Spleen (tissue), 11 donors: ENCODE results near the gene SPIRE1. TPM values are rescaled to one million over a fixed set of nuclear protein-coding genes. Genes with fewer than 3 reads are reported as not detected.

ENCODE experiments used
- DNase-seq: peaks from one replicate; pipeline ENCODE4 v3.0.0-alpha.2; 2020
- H3K27ac ChIP-seq, 8 donors: fragments of 200-600 bp; sonication (generic) in 7 of 8; 1 replicate in 4 of 8; 2 replicates in 4 of 8; pipeline versions ENCODE4 v1.5.0 to v1.8.0; 2016 to 2021; ENCODE audit warnings: inconsistent platforms in 4 of 8, mild to moderate bottlenecking in 4 of 8, moderate library complexity in 1 of 8
- H3K27me3 ChIP-seq, 7 donors: fragments of 200-600 bp; sonication (generic) in 6 of 7; replicated peaks in 1 of 7; 1 replicate in 4 of 7; 2 replicates in 3 of 7; pipeline versions ENCODE4 v1.5.0 to v1.8.0; 2016 to 2021; ENCODE audit warnings: inconsistent platforms in 3 of 7, mild to moderate bottlenecking in 1 of 7
- H3K36me3 ChIP-seq, 6 donors: fragments of 200-600 bp; sonication (generic) in 5 of 6; 1 replicate in 4 of 6; 2 replicates in 2 of 6; pipeline versions ENCODE4 v1.5.0 to v1.8.0; 2016 to 2021; ENCODE audit warnings: inconsistent platforms in 2 of 6
- H3K4me1 ChIP-seq, 6 donors: fragments of 200-600 bp; sonication (generic) in 5 of 6; 1 replicate in 3 of 6; 2 replicates in 3 of 6; pipeline versions ENCODE4 v1.5.0 to v1.8.0; 2016 to 2021; ENCODE audit warnings: inconsistent platforms in 3 of 6
- H3K4me3 ChIP-seq, 8 donors: fragments of 200-600 bp; sonication (generic) in 7 of 8; 1 replicate in 4 of 8; 2 replicates in 4 of 8; pipeline versions ENCODE4 v1.5.0 to v1.8.0; 2016 to 2021; ENCODE audit warnings: inconsistent platforms in 4 of 8, mild to moderate bottlenecking in 4 of 8, moderate library complexity in 2 of 8
- H3K9me3 ChIP-seq, 8 donors: fragments of 200-600 bp; sonication (generic) in 7 of 8; 1 replicate in 4 of 8; 2 replicates in 4 of 8; pipeline versions ENCODE4 v1.5.0 to v1.8.0; 2016 to 2021; ENCODE audit warnings: inconsistent platforms in 4 of 8
- CTCF ChIP-seq, 11 experiments: fragments of 200-600 bp in 7 of 11; fragments of 450-650 bp in 4 of 11; sonication (generic) in 4 of 11; IDR thresholded peaks in 8 of 11; conservative IDR thresholded peaks in 3 of 11; 1 replicate in 7 of 11; 2 replicates in 4 of 11; pipeline versions ENCODE4 v1.4.0 to v1.8.0; 2016 to 2021; ENCODE audit warnings: antibody characterized with exemption in 11 of 11, inconsistent platforms in 4 of 11, mild to moderate bottlenecking in 1 of 11
- POLR2A ChIP-seq, 3 donors: fragments of 450-650 bp; IDR thresholded peaks; one replicate each; pipeline ENCODE4 v1.5.1; 2017; ENCODE audit warnings: antibody characterized with exemption in 3 of 3, mild to moderate bottlenecking in 1 of 3
- POLR2AphosphoS5 ChIP-seq, 3 donors: sonication (generic); formaldehyde crosslinking; IDR thresholded peaks; one replicate each; pipeline ENCODE4 v1.5.1; 2017; ENCODE audit warnings: antibody characterized with exemption in 3 of 3
- WGBS, 5 donors: extraction: QIAGEN DNeasy Blood & Tissue Kit in 3 of 5; methylation state at CpG; one replicate each; pipeline versions ENCODE4 v1.1.5 to v1.1.7; 2013 to 2018; 5-methylcytosine and 5-hydroxymethylcytosine counted together
- intact Hi-C: fragments of 100-400 bp; cut with DNase I; formaldehyde crosslinking; loops from one replicate; pipeline ENCODE4 v1.15.0; 2023; ENCODE audit warnings: low total_unique reads
- polyA plus RNA-seq, 3 donors: library from polyadenylated mRNA; stranded (reverse); fragments of 200-250 nt; gene quantifications; one replicate each; pipeline ENCODE4 v1.2.1, GENCODE V29; 2013
- total RNA-seq, 7 donors: library from RNA; depleted of rRNA in 3 of 7; stranded (reverse); fragments of >200 nt in 3 of 7; fragmentation: NEBNext Ultra II Directional in 4 of 7; extraction: Animal tissue kit (Norgen Biotek cat#: 25700) in 4 of 7; gene quantifications; one replicate each; pipeline versions ENCODE4 v1.1.0 to v1.2.1, GENCODE V29; 2016 to 2021
- donor health status: healthy with polysubstance abuse.
- donor health status: DM: no; HTN: no; CAD: no; lungs with moderate emphysema.
- donor health status: DM: no; HTN: no; CAD: no.
- donor health status: Bipolar disorder and iron deficiency.
- donor health status: healthy.
- donor health status: DM: no; HTN: no; CAD: no.
- donor health status: DM: yes; HTN: yes; CAD: no.

SPIRE1 gene
- total and polyA plus RNA-seq, 10 donors: 1.4 to 19.4 (median 11.1) TPM

GRCh38 chr18:12589448-12589847 is 68.5 kb downstream of the SPIRE1 start:
- TF ChIP-seq POLR2AphosphoS5 (IDR thresholded peaks at IDR 0.05) (no peak), POLR2A (IDR thresholded peaks at IDR 0.05) (no peak), CTCF (IDR thresholded peaks at IDR 0.05 in 8 of 11, conservative IDR thresholded peaks at IDR 0.05 in 3 of 11) (no peak)
- intact Hi-C loops: no loop called here
- H3K9me3 ChIP-seq: no peaks in the 10 kb centered on the region
- no peaks in the 10 kb centered on the region for H3K36me3 ChIP-seq
- no peak overlapping the region for H3K27ac ChIP-seq
- DNase-seq: no peak
- no peaks in the 10 kb centered on the region for H3K4me1 ChIP-seq
- no peaks in the 10 kb centered on the region for H3K27me3 ChIP-seq
- no peak overlapping the region for H3K4me3 ChIP-seq

GRCh38 chr18:12586956-12587355 is 71.0 kb downstream of the SPIRE1 start:
- WGBS, 5 donors: 78 to 97% (median 91%) methylated on average over 1 of the region's 1 CpG
- DNase-seq: no peak
- TF ChIP-seq CTCF (IDR thresholded peaks at IDR 0.05 in 8 of 11, conservative IDR thresholded peaks at IDR 0.05 in 3 of 11) (no peak), POLR2A (IDR thresholded peaks at IDR 0.05) (no peak), POLR2AphosphoS5 (IDR thresholded peaks at IDR 0.05) (no peak)
- Histone ChIP-seq H3K27ac (no peak overlapping the region), H3K9me3 (no peaks in the 10 kb centered on the region), H3K4me3 (no peak overlapping the region), H3K4me1 (no peaks in the 10 kb centered on the region), H3K36me3 (no peaks in the 10 kb centered on the region), H3K27me3 (no peaks in the 10 kb centered on the region)
- intact Hi-C loops: no loop called here

DNA sequence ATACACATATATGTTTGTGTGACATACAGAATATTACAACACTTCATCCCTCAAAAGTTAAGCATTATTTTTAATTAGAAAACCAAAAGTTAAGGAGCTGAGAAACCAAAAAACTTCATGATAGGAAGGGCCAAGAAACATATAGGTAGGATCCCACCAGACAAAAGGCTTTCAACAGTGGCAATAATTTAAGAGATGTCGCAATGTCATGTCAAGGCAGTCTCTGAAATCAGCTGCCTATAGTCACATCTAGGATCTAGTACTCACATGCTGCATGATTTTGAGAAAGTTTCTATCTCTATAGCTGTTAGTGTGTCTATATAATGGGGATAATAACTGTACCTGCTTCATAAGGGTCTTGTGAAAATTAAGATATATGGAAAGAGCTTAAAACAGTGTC is 72.7 kb downstream of the SPIRE1 start:
- no peak overlapping the region for H3K4me3 ChIP-seq
- H3K27ac ChIP-seq: no peak overlapping the region
- WGBS, 5 donors: 96 to 100% (median 98%) methylated on average over 1 of the region's 1 CpG
- no peak for DNase-seq
- TF ChIP-seq POLR2AphosphoS5 (IDR thresholded peaks at IDR 0.05) (no peak), POLR2A (IDR thresholded peaks at IDR 0.05) (no peak)
- no peaks in the 10 kb centered on the region for H3K4me1 ChIP-seq
- intact Hi-C loops: no loop called here
- H3K9me3 ChIP-seq: no peaks in the 10 kb centered on the region
- H3K36me3 ChIP-seq: no peaks in the 10 kb centered on the region
- H3K27me3 ChIP-seq: no peaks in the 10 kb centered on the region

- 92 to 98% (median 94%) methylated on average over 9 of the region's 9 CpGs for WGBS, 5 donors
- Histone ChIP-seq H3K4me3 (no peak overlapping the region), H3K36me3 (no peaks in the 10 kb centered on the region), H3K4me1 (no peaks in the 10 kb centered on the region), H3K27ac (no peak overlapping the region), H3K27me3 (no peaks in the 10 kb centered on the region), H3K9me3 (peaks cover 0 to 13% (median 6%) of the 10 kb centered on the region in 8 donors)
- TF ChIP-seq POLR2AphosphoS5 (IDR thresholded peaks at IDR 0.05) (no peak), POLR2A (IDR thresholded peaks at IDR 0.05) (no peak), CTCF (IDR thresholded peaks at IDR 0.05 in 8 of 11, conservative IDR thresholded peaks at IDR 0.05 in 3 of 11) (no peak)
- intact Hi-C loops: no loop called here
- no peak for DNase-seq
Observed at GRCh38 chr18:12580630-12581342, 77.1 kb downstream of the SPIRE1 start.
